Peyer's patch (tissue), 4 donors: ENCODE measurements around the gene CD2AP.

Experiments used
- CTCF ChIP-seq, 6 experiments: fragments of 450-650 bp in 4 of 6; fragments of 200-600 bp in 2 of 6; sonication (generic) in 1 of 6; IDR thresholded peaks; one replicate each; pipeline ENCODE4 v1.5.1; 2017 to 2019; ENCODE audit warnings: antibody characterized with exemption in 6 of 6, mild to moderate bottlenecking in 3 of 6, moderate library complexity in 1 of 6
- POLR2A ChIP-seq, 2 donors: fragments of 450-650 bp; IDR thresholded peaks; one replicate each; pipeline ENCODE4 v1.5.1; 2017; ENCODE audit warnings: antibody characterized with exemption in 2 of 2, mild to moderate bottlenecking in 2 of 2, moderate library complexity in 2 of 2

DNA sequence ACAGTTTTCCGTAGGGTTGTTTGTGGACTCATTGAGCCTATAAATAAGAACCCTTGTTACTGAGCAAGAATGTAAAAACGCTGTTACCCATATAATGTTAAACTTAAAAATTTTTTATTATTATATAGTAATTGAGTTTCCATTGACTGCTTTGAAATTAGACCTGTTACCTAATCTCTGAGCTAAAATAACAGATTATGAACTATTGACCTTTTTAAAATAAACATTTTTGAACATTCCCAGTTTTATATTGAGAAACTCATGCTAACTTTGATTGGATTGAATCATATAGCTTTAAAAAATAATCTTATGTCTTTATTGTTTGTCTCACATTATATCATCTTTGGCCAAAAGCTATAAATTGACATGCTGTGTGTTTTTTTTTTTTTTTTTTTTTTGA, 95.5 kb downstream of the CD2AP start:
- TF ChIP-seq CTCF (IDR thresholded peaks at IDR 0.05) (no peak), POLR2A (IDR thresholded peaks at IDR 0.05) (no peak)
